ENCODE data around the gene UFD1.

Gene UFD1

DNA sequence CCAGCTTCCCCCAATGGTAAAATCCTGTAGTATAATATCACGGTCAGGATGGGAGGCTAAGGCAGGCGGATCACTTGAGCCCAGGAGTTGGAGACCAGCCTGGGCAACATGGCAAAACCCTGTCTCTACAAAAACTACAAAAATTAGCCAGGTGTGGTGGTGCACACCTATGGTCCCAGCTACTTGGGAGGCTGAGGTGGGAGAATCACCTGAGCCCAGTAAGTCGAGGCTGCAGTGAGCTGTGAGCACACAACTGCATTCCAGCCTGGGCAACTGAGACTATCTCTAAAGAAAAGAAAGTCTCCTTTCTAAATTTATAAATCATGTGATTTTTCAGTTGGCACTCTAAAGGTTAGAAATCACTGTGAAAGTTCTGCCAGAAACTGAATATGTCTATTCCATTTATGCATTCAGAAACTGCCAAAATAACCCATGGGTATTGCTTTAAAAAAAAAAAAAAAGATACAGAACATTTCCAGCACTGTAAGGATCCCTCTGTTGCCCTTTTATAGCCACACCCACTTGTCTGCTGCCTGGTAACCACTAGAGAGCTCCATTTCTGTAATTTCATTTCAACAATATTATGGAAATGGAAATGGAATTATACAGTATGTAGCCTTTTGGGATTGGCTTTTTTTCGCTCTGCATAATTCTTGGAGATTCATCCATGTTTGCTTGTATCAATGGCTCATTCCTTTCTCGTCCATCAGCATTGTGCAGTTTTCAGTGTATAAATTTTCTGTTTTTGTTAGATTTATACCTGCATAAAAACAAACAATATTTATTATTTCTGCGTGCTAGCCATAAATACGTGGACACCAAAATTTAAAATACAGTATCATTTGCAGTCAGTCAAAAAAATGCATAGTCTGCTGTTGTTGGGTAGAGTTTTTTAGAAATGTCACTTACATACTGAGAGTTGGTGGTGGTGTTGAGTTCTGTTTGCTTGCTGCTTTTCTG, 10.2 kb upstream of the UFD1 start:
- no peaks in the 10 kb centered on the region for H3K9me3 ChIP-seq (ENCODE audit: control insufficient read depth, low read length)
- H3K36me3 ChIP-seq (ENCODE audit: control insufficient read depth, insufficient read depth, low read length) = no peaks in the 10 kb centered on the region
- no peak overlapping the region for H3K9ac ChIP-seq (ENCODE audit: low read length)
- H3K4me3 ChIP-seq (ENCODE audit: low read length) = no peak overlapping the region
- H3K27me3 ChIP-seq (ENCODE audit: control insufficient read depth, insufficient read depth, low read length) = no peaks in the 10 kb centered on the region
- no peaks in the 10 kb centered on the region for H3K4me1 ChIP-seq (ENCODE audit: control insufficient read depth, insufficient read depth, low read length)

DNA sequence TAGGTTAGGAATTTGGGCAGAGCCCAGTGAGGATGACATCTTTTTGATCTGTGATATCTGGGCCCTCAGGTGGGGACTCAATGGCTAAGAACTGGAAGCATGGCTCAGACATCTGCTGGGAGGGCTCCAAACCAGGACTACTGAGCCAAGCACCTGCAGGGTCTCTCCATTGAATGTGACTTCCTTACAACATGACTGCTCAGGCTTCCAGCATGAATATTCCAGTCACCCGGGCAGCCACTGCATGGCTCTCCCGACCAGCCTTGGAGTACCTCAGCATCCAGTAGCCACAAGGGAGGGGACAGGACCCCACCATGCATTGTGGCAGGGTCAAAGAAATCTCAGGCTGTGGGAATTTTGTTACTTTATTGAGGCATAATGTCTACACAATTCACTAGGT, 9.3 kb upstream of the UFD1 start:
- Histone ChIP-seq H3K36me3 (ENCODE audit: control insufficient read depth, insufficient read depth, low read length) (no peaks in the 10 kb centered on the region), H3K9me3 (ENCODE audit: control insufficient read depth, low read length) (no peaks in the 10 kb centered on the region), H3K27me3 (ENCODE audit: control insufficient read depth, insufficient read depth, low read length) (no peaks in the 10 kb centered on the region), H3K9ac (ENCODE audit: low read length) (no peak overlapping the region), H3K4me1 (ENCODE audit: control insufficient read depth, insufficient read depth, low read length) (no peaks in the 10 kb centered on the region), H3K4me3 (ENCODE audit: low read length) (no peak overlapping the region)

GRCh38 chr22:19483481-19484244, 4.7 kb upstream of the UFD1 start:
- H3K9ac ChIP-seq (ENCODE audit: low read length) = no peak overlapping the region

DNA sequence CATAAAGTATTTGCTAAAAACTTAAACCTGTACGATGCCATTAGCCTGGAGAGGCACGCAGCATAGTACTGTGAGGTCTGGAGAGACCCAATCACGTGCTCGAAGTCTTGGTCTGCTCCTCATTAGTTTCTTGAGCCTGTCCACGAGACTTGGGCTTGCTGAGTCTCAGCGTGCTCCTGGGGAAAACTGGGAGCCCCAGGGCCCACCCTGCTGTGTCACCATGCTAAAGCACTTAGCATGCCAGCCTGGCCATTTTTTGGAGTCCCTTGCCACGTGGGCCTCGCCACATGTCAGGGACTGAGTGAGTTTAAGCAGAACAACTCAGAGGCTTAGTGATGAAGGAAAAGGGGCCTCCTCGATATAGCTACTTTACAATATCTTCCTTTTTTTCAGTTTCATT, 3.3 kb upstream of the UFD1 start:
- Histone ChIP-seq H3K27me3 (ENCODE audit: control insufficient read depth, insufficient read depth, low read length) (no peaks in the 10 kb centered on the region), H3K4me3 (ENCODE audit: low read length) (no peak overlapping the region), H3K4me1 (ENCODE audit: control insufficient read depth, insufficient read depth, low read length) (no peaks in the 10 kb centered on the region), H3K36me3 (ENCODE audit: control insufficient read depth, insufficient read depth, low read length) (no peaks in the 10 kb centered on the region), H3K9me3 (ENCODE audit: control insufficient read depth, low read length) (no peaks in the 10 kb centered on the region), H3K9ac (ENCODE audit: low read length) (no peak overlapping the region)

More at GRCh38 chr22:19483481-19484244, 4.7 kb upstream of the UFD1 start:
- no peaks in the 10 kb centered on the region for H3K27me3 ChIP-seq (ENCODE audit: control insufficient read depth, insufficient read depth, low read length)
- no peak overlapping the region for H3K4me3 ChIP-seq (ENCODE audit: low read length)
- H3K4me1 ChIP-seq (ENCODE audit: control insufficient read depth, insufficient read depth, low read length) = no peaks in the 10 kb centered on the region
- H3K9me3 ChIP-seq (ENCODE audit: control insufficient read depth, low read length) = no peaks in the 10 kb centered on the region
- H3K36me3 ChIP-seq (ENCODE audit: control insufficient read depth, insufficient read depth, low read length) = no peaks in the 10 kb centered on the region

DNA sequence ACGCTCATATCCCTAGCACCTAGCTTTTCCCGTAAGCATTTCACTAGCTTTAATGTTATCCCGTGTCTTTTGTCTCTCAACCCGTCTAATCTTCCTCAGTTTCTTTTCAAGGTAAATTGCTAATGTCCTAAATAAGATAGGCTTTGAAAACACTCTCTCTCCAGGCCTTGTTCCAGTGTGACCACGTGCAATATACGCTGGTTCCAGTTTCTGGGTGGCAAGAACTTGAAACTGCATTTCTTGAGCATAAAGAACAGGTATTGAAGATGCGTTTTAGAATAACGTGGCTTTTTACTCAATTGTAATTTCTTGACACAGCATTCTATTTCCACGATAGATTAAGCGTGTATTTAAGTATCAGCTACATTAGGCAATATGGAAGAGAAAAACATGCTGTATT, 1.8 kb upstream of the UFD1 start:
- no peak overlapping the region for H3K4me3 ChIP-seq (ENCODE audit: low read length)
- no peak overlapping the region for H3K9ac ChIP-seq (ENCODE audit: low read length)

DNA sequence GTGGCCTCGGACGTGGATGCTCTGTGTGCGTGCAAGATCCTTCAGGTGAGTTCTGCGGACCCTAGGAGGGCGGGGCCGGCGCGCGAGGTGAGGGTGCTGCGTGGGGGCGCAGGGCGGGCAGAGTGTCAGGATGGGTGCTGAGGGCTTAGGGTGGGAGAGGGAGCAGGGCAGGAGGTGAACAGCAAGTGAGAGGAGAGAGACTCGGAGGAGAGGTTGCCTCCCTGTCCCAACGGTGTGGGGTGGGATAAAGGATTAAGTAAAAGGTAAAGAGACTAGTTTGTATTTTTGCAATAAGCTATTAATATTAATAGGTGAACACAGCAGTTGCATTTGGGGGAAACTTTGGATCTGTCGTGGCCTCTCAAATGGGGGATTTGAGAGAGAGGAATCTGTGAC, 1.2 kb upstream of the UFD1 start:
- Histone ChIP-seq H3K9ac (ENCODE audit: low read length) (no peak overlapping the region), H3K36me3 (ENCODE audit: control insufficient read depth, insufficient read depth, low read length) (no peaks in the 10 kb centered on the region), H3K27me3 (ENCODE audit: control insufficient read depth, insufficient read depth, low read length) (no peaks in the 10 kb centered on the region), H3K9me3 (ENCODE audit: control insufficient read depth, low read length) (no peaks in the 10 kb centered on the region), H3K4me1 (ENCODE audit: control insufficient read depth, insufficient read depth, low read length) (no peaks in the 10 kb centered on the region), H3K4me3 (ENCODE audit: low read length) (no peak overlapping the region)

More for the DNA sequence above, 1.8 kb upstream of the UFD1 start:
- H3K27me3 ChIP-seq (ENCODE audit: control insufficient read depth, insufficient read depth, low read length) = no peaks in the 10 kb centered on the region
- no peaks in the 10 kb centered on the region for H3K4me1 ChIP-seq (ENCODE audit: control insufficient read depth, insufficient read depth, low read length)
- H3K36me3 ChIP-seq (ENCODE audit: control insufficient read depth, insufficient read depth, low read length) = no peaks in the 10 kb centered on the region
- no peaks in the 10 kb centered on the region for H3K9me3 ChIP-seq (ENCODE audit: control insufficient read depth, low read length)

DNA sequence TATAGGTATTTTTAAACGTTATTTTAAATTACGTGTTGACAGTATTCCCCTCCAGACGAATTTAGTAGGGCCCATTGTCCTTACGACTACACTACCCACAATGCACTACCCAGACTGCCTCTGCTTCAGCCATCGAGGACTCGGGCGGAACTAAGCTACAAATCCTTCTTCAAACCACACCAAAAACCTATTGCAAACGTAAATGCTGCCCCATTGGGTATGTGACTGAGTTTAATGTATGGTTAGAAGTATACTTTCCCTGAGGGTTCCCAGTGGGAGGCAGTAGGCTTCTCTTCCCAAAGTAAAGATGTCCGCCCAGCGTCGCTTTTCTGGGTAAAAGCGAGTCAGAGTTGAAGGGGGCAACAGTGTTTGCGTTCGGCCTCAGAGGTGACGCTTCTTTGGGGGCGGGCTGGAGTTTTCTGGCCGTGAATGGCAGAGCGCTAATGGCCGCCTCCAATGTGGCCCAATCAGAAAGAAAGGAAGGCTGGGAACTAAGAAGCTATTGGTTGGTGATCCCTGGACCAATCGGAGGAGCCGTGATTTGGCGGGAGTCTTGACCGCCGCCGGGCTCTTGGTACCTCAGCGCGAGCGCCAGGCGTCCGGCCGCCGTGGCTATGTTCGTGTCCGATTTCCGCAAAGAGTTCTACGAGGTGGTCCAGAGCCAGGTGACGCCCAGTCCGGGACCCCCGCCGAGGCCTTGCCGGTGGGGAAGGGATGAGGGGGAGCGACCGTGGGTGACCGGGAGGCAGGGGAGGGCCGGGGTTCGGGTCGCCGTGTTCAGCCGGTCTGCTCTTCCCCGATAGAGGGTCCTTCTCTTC, 571 bp upstream of the UFD1 start, which contains the start of gene CDC45:
Gene CDC45, plus strand, starts transcription at position 566 of the 818 bp plus-strand sequence. Its CDS starts 49 bp downstream, at position 615.
- peak within 1 kb of the TSS; percentile 77 for H3K9ac ChIP-seq (ENCODE audit: low read length)

DNA sequence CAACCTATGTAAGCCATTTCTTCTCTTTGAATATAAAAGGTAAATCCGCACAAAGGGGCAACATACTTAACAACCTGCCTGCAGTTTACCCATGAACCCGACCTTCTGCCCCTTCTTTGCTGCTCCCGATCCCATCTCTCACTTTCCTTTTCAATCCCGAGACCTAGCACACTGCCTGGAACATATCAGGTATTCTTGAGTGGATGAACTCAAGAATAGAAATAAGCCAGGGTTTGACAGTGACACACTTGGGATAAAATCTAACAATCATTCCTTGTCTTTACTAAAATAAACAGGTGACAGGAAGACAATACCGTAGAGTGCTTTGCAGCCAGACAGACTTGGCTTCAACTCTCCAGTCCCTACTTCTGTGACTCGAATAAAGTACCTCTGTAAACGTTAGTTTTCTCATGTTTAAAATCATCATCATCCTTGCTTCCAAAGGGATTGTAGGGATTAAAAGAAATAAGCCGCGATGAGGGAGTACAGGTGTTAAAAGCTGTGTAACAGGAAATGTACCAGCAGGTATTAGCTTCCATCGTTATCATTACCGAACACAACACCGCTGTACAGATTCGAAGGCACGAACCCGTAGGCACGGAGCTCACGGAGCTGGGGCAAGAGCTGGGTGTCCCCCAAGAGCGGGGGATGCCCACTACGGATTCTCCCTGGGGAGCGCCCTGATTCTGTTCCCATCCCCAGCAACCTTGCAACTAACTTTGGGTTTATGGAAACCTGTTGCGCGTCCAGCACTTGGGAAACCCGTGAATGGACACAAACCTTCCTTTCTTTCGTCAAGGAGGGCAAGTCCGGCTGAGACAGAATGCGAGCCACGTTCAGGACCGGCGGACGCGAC, 720 bp downstream of the UFD1 start:
- H3K27me3 ChIP-seq (ENCODE audit: control insufficient read depth, insufficient read depth, low read length) = no peaks in the 10 kb centered on the region
- H3K4me3 ChIP-seq (ENCODE audit: low read length) = peak overlapping the region; percentile 80
- H3K36me3 ChIP-seq (ENCODE audit: control insufficient read depth, insufficient read depth, low read length) = peaks cover 7% of the 10 kb centered on the region
- H3K9me3 ChIP-seq (ENCODE audit: control insufficient read depth, low read length) = no peaks in the 10 kb centered on the region
- no peaks in the 10 kb centered on the region for H3K4me1 ChIP-seq (ENCODE audit: control insufficient read depth, insufficient read depth, low read length)
- H3K9ac ChIP-seq (ENCODE audit: low read length) = peak overlapping the region; percentile 77

More for the DNA sequence above, 571 bp upstream of the UFD1 start, which contains the start of gene CDC45:
- H3K4me1 ChIP-seq (ENCODE audit: control insufficient read depth, insufficient read depth, low read length) = no peaks in the 10 kb centered on the region
- H3K27me3 ChIP-seq (ENCODE audit: control insufficient read depth, insufficient read depth, low read length) = no peaks in the 10 kb centered on the region
- no peaks in the 10 kb centered on the region for H3K36me3 ChIP-seq (ENCODE audit: control insufficient read depth, insufficient read depth, low read length)
- peak within 1 kb of the TSS; percentile 80 for H3K4me3 ChIP-seq (ENCODE audit: low read length)
- no peaks in the 10 kb centered on the region for H3K9me3 ChIP-seq (ENCODE audit: control insufficient read depth, low read length)

- peak overlapping the region; percentile 77 for H3K9ac ChIP-seq (ENCODE audit: low read length)
- no peaks in the 10 kb centered on the region for H3K9me3 ChIP-seq (ENCODE audit: control insufficient read depth, low read length)
- H3K27me3 ChIP-seq (ENCODE audit: control insufficient read depth, insufficient read depth, low read length) = no peaks in the 10 kb centered on the region
- peak overlapping the region; percentile 80 for H3K4me3 ChIP-seq (ENCODE audit: low read length)
- H3K36me3 ChIP-seq (ENCODE audit: control insufficient read depth, insufficient read depth, low read length) = peaks cover 11% of the 10 kb centered on the region
- no peaks in the 10 kb centered on the region for H3K4me1 ChIP-seq (ENCODE audit: control insufficient read depth, insufficient read depth, low read length)
These were observed 1.5 kb downstream of the UFD1 start for GRCh38 chr22:19477321-19478044.

DNA sequence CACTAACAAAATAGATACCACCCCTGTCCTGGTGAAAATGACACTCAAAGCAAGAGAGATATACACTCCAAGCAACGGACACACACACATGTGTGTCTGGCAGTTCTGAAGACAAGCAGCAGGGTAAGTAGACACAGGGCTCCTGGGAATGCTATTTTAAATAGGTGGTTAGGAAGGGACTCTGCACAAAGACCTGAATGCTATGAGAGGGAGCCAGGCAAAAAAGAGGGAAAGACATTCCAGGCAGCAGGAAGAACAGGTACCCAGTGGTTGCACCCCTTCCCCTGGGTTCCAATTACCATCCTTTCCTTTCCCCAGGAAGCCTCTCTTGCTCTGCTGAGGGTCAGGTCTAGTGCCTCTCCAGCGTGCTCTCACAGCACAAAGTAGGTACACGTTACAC, 3.0 kb downstream of the UFD1 start:
- Histone ChIP-seq H3K4me3 (ENCODE audit: low read length) (no peak overlapping the region), H3K4me1 (ENCODE audit: control insufficient read depth, insufficient read depth, low read length) (no peaks in the 10 kb centered on the region), H3K9me3 (ENCODE audit: control insufficient read depth, low read length) (no peaks in the 10 kb centered on the region), H3K27me3 (ENCODE audit: control insufficient read depth, insufficient read depth, low read length) (no peaks in the 10 kb centered on the region), H3K36me3 (ENCODE audit: control insufficient read depth, insufficient read depth, low read length) (peaks cover 17% of the 10 kb centered on the region), H3K9ac (ENCODE audit: low read length) (no peak overlapping the region)
